NOMO-1 treated with DMSO at 0.1 percent for 48 hours (cell line): ENCODE measurements around the gene OVCA2.

Experiments used
- DNase-seq: peaks from one replicate; lab custom pipeline; 2025; ENCODE audit not compliant: unreplicated experiment; lab: John Stamatoyannopoulos, UW

OVCA2 gene

DNA sequence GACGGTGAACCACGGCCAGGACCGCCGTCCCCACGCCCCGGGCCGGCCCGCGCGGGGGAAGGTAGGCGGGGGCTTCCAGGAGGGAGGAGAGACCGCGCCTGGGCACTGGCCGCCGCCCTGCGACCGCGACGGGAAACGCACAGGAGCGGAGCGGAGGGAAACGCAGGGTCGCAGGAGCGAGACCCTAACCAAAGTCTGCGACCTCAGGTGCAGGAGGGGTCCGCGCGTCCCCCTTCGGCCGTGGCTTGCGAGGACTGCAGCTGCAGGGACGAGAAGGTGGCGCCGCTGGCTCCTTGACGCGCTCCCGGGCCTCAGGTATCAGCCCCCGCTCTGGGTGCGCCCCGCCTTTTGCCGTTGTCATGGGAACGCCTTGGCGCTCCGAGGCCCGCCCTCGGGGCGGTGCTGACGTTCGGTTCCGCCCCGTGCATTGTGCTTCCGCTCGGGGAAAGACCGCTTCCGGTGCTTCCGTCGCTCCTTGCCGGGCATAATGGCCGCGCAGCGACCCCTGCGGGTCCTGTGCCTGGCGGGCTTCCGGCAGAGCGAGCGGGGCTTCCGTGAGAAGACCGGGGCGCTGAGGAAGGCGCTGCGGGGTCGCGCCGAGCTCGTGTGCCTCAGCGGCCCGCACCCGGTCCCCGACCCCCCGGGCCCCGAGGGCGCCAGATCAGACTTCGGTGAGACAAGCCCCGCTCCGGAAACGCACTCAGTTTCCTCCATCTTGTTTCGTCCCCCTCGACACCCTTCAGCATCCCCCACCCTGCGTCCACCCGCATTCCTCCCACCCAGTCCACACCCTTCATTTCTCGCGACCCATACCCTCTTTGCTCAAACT lies at the start of gene OVCA2:
TSS of gene OVCA2 (plus strand) at position 462 of the 829 bp plus-strand sequence. CDS start at position 488, 26 bp downstream.
- peak; percentile 85 for DNase-seq

DNA sequence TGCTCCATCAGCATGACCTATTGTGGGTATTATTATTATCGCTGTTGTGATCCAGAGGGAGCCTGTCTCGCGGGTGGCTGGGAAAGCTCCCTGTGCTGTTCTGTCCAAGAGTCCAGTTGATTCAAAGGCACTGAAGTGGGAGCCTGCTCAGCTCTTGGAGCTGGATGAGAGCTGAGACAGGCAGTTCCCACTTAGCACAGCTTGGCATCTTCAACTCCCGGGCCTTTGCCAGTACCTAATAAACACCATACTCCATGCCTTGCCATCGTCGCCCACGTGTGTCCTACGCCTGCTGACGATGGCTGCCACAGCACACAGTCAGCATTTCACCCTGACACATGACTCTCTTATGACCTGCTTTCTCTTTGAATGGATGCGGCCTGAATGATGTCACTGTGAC lies 49.3 kb upstream of the OVCA2 start:
- no peak for DNase-seq

DNA sequence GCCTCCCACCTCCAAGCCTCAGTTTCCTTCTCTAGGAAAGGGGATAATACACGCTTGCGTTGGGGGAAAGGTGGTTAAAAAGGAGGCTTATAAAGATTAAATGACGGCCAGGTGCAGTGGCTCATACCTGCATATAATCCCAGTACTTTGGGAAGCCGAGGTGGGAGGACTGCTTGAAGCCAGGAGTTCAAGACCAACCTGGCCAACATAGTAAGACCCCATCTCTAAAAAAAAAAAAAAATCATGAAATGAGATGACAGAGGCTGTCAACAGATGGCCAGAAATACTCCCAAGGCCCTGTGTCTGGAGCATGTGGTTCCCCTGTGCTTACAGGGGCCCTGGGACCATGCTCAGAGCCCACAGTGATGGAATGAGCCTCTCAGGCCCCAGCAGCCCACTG lies 47.1 kb upstream of the OVCA2 start:
- DNase-seq: no peak

DNA sequence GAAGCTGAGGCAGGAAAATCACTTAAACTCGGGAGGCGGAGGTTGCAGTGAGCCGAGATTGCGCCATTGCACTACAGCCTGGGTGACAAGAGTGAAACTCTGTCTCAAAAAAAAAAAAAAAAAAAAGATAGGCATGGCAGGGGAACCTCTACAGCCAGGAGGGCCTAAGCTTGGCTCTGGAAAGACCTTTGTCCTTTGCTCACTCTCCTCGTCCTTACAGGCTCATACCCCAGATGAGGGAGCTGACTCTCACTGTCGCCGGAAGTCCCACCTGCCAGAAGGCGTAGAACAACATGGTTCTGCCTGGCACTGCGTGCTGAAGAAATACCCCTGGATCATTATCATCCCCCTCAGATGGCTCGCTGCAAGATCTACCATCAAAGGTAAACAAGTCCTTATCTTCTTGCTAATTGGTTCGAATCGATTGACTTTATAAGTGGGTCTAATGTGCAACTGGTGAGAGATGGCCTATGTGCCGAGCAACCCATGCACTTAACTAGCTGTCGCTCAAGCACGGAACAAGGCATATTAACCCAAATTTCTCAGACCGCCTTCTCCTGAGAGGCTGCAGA lies 46.4 kb upstream of the OVCA2 start:
- DNase-seq: no peak

GRCh38 chr17:1995907-1996799 lies 45.7 kb upstream of the OVCA2 start:
- no peak for DNase-seq

GRCh38 chr17:1996800-1997288 lies 45.0 kb upstream of the OVCA2 start:
- DNase-seq: no peak

DNA sequence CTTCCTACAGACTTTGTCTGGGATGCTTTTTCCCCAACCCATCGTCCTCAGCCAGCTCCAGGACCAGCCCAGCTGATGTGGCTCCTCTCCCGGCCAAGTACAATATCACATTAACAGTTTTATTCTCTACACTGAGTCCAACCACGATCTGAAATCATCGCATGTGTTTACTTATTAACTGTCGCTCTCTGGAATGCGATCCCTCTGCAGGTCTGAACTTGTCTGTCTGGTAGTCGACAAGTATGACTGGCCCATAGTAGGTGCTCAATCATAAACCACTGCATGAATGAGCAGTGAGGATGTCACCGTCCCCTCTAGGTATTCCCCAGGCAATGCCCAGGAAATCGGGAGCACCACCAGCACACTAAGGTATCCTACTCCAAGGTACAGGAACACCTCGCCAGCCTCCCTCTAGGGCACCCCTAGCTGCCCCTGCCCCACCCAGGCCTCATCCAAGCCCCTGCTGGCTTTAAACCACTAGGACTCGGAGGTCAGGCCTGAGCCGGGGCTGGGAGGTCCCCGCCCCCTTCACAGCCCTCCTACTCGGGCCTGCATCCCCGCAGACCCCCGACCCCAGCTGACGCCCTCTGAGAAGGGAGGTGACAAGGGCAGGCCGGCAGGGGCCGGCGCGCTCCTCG lies 44.4 kb upstream of the OVCA2 start:
- no peak for DNase-seq

DNA sequence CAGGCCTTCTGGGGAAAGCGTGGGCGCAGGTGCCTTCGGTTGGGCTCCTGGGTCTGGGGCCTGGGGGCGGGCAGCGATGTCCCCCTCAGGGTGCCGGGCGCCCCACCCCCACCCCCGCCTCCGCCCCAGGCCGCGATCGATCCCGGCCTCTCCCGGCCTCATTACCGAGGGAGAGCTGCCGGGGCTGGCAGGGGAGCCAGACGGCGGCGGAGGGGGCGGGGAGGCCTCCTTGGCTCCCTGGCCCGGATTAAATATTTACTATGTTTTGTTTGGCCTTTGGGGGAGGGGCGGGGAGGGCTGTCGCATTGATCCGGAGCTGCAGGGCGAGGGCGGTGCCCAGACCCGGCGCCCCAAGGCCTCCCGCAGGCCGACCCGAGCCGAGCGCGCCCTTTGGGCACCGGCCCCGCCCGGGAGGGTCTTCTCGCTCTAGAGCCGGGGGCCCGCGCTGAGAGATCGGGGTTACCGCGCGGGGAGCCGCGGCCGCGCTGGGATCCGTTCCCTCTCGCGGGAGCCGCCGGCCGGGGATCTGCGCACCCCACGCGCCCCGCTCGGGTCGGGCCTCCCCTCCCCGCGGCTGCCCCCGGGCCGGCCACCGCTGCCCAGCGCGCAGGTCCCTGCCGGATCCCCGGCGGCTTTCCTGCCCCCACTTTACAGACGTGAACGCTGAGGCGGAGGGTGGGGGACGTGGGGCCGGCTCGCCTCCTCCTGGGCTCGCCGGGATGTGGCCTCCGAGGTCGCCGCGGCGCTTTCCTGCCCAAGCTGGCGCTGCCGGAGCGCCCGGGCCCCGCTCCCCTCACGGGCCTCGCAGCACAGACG lies 43.7 kb upstream of the OVCA2 start:
- DNase-seq: no peak

DNA sequence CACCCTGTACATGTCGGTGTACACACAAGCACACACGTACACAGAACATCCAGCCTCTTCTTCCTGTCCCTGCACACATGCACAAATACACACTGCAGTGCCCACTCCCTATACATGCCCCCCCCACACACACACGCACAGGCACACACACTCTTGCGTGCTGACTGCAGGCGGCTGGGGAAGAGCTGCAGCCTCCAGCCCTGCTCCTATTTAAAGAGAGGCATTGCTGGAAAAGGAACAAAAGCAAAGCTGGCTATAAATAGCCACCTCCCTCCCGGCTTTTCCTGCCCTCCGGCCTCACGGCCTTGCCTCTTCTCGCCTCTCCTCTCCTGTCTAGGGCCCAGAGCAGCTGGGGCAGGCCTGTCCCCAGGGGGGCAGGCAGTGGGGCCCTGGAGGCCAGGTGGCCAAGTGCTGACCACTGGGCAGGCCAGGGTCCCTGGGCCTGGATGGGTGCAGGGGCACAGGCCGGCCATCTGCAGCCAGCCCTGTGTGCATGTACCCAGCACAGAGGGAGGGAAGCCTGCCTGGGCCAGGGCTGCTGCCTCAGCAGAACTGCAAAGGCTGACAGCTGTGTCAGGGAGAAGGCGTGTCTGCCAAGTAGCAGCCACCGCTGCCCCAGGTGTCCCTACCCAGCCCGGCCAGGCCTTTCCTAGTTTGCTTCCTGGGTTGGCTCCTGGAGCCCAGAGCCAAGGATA lies 42.1 kb upstream of the OVCA2 start:
- no peak for DNase-seq

DNA sequence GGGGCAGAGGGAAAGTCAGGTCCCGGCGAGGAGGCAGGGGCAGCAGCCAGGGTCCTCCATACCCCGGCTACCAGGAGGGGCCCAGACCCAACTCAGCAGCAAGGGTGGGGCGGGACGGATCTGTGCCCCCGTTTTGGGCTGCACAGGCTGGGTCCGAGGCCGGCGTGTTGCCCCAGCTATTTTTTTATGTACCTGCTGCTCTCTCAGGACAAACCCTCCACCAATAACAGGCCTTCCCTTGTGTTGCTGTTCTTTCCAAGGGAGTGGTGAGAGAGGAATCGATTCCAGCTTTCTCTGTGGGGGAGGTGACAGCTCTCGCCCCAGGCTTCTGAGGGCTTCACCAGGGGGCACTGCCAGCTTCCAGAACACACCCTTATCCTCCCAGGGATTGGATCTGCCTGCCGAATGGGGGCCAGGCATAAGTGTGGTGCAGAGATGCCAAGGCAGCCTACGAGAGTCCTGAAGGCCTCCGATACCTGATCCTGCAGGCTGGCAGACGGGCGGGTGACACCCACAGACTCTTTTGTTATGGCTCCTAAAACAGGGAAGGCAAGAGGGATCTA lies 39.0 kb upstream of the OVCA2 start:
- DNase-seq: no peak

DNA sequence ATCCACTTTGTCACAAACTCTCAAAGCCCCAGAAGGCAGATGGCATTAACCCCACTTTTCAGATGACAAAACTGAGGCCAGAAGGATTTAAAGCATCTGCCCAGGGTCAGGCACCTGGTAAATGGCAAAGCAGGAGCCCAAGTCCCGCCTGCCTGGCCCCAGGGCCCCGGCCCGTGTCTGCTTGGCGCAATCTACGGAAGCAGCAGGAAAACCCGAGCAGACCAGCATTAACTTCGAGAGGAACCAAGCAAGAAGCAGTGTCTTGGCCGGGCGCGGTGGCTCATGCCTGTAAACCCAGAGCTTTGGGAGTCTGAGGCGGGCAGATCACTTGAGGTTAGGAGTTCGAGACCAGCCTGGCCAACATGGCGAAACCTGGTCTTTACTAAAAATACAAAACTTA lies 38.3 kb upstream of the OVCA2 start:
- DNase-seq: no peak

GRCh38 chr17:2004435-2004952 lies 37.3 kb upstream of the OVCA2 start:
- no peak for DNase-seq

DNA sequence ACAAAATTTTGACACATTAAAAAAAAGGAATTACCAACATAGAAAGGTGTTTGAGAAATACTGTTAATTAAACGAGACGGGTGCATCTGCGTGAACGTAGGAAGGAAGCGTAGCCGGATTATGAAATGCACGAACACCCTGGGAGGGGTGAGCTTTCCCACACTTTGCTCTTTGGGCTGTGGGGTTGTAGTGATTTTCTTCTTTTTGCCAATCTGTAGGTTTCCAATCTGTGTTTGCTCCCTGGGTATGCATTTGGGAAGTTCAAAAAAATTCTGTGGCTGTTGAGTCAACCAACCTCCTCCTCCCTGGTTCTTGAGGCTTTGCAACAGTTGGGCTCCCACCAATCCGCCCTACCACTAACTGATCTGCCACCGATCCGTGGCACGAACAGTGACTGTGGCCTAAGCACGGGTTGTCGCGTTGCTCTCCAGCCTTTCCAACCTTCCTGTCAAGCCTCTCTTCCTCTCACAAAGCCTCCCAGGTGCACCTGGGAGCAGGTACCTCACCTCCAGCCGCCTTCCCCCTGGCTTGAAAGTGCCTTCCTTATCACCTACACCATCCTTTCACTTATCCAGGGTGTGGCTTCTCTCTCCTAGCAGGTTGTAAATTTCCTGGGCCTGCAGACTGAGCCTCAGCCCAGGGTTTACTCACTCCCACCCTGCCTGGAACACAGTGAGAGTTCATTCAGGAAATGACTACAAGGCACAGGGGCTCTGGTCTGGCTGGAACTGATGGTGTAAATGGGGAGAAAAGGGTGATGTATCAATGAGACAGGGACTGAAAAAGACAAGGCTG lies 33.3 kb upstream of the OVCA2 start:
- peak; percentile 21 for DNase-seq

DNA sequence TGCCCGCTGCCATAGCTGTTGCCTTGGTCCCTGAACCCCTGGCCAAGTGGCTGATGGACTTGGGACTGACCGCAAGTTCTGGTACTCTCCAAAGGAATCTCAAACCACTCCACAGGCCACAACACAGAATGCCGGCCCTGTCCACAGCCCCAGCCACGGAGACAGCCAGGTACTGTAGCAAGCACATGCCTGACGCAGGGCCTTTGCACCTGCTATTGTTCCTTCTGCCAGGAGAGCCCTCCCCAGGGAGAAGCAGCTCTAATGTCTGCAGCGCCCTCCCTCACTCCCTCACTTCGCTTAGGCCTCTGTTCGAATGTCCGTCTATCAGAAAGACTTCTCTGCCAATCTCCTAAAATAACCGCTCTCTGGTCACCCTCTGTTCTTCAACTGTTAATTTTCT lies 32.1 kb upstream of the OVCA2 start:
- DNase-seq: no peak

DNA sequence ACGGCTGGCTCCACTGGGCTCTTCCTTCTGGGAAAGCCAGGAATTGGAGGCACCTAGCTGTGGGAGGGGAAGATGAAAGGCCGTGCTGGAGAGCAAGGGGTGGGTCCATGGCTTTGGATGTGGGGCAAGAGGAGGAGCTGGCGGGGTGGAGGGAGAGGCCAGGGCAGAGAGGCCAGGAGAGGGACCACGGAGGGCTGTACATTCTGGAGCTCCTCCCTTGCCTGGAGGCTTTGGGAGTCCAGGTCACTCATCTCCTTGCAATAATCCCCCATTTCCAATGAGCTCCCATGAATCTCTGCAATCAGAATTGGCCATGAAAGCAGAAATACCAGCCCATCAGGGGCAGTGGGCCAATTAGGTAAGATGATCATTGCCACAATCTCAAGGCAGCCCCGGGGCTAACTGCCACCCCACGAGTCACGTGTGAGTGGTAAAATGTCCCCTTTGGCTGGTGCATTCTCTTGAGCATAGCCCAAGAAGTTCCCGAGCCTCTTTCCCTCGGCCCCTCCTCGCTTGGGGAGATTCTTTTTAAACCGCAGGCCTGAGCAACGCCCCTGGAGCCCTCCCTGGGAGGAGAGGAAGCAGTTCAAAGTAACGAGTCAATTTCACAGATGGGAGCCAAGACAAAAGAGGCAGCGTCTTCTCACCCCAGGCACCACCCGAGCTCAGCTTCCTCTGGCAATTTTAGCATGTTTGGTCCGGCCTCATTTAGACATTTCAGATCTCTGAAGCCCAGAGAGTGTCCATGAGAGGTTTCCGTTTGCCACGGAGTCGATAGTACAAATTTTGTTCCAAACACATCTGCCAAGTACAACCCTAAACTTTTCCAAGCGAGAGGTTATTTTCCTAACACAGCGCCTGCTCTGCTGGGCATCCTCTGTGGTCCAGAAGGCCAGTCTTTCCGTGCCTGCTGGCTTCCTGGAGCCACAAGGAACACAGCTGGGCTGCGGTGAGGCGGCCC lies 30.1 kb upstream of the OVCA2 start:
- no peak for DNase-seq

DNA sequence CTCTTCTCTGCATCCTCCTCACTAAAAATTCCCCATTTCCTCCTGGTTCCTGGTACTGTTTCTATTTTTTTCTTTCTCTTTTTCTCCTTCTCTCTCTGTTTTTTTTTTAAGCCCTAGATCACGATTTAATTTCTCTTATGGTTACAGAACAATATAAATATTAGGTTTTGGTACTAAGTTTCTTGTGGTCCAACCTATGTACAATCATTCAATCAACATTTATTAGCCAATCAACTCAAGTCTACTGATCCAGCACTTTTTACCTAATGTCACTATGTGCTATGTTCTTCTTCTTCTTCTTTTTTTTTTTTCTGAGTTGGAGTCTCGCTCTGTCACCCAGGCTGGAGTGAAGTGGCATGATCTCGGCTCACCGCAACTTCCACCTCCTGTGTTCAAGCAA lies 29.3 kb upstream of the OVCA2 start:
- no peak for DNase-seq
